KOPT-K1 (cell line): ENCODE results near the gene KLF2.
"Not testable (repeated sequence)": the region's sequence is repeated elsewhere in the genome, so short reads cannot be mapped to it uniquely, and the experiment has no call there.

Experiments used
- H3K27ac ChIP-seq: fragments of 200-600 bp; sonication (generic); 2 replicates; pipeline ENCODE4 v1.5.1; 2016; ENCODE audit warnings: antibody characterized with exemption, mild to moderate bottlenecking, low read depth, low read length; ENCODE audit not compliant: poor library complexity, severe bottlenecking
- H3K36me3 ChIP-seq: fragments of 200-600 bp; sonication (generic); 2 replicates; pipeline ENCODE4 v1.5.1; 2017; ENCODE audit warnings: antibody characterized with exemption, mild to moderate bottlenecking, low read length, moderate library complexity; ENCODE audit not compliant: insufficient read depth
- H3K9me3 ChIP-seq: fragments of 200-600 bp; sonication (generic); 2 replicates; pipeline ENCODE4 v1.5.1; 2017; ENCODE audit warnings: antibody characterized with exemption, low read length, mild to moderate bottlenecking; ENCODE audit not compliant: insufficient read depth, poor library complexity, severe bottlenecking

The KLF2 gene

DNA sequence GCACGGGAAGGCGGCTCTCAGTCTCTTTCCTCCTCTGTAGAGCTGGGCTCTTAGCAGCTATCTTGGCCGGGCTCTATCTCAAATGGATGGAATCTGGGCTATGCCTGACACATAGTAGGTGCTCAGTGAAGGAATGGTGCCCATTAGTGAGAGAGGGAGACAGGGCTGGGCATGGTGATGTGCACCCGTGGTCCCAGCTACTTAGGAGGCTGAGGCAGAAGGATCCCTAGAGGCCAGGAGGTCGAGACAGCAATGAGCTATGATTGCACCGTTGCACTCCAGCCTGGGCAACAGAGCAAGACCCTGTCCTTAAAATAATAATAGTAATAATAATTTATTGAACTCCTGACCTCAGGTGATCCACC is 14.7 kb downstream of the KLF2 start:
- Histone ChIP-seq H3K27ac (peak overlapping the region; percentile 34), H3K36me3 (no peaks in the 10 kb centered on the region), H3K9me3 (no peaks in the 10 kb centered on the region)

DNA sequence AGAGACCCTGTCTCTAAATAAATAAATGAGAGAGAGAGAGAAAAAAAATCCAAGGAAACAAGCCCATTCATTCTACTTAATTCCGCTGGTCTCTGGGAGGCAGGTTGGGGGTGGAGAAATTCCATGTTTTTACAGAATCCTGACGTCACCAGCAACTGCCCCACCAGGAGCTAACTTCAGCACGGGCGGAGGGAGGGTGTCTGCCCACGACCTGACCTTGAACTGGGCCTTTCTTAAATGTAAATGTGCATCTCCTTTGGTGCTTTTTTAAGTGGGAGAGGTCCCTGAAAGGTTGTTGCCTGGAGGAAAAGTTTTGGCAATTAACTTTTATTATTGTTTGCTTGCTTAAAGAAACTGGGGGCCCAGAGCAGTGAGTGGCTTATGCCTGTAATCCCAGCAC is 15.5 kb downstream of the KLF2 start:
- Histone ChIP-seq H3K27ac (no peak overlapping the region), H3K36me3 (no peaks in the 10 kb centered on the region), H3K9me3 (no peaks in the 10 kb centered on the region)

DNA sequence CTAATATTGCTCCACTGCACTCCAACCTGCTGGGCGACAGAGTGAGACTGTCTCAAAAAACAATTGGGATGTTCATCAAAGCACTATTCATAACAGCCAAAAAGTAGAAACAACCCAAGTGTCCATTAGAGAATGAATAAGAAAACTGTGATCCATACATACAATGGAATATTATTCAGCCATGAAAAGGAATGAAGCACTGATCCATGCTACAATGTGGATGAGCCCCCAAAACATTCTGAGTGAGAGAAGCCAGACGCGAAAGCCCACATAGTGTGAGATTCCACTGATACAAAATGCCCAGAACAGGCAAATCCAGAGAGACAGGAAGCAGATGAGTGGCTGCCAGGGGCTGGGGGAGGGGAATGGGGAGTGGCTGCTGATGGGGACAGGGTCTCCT is 16.0 kb downstream of the KLF2 start:
- H3K36me3 ChIP-seq, result no peaks in the 10 kb centered on the region
- no peaks in the 10 kb centered on the region for H3K9me3 ChIP-seq

DNA sequence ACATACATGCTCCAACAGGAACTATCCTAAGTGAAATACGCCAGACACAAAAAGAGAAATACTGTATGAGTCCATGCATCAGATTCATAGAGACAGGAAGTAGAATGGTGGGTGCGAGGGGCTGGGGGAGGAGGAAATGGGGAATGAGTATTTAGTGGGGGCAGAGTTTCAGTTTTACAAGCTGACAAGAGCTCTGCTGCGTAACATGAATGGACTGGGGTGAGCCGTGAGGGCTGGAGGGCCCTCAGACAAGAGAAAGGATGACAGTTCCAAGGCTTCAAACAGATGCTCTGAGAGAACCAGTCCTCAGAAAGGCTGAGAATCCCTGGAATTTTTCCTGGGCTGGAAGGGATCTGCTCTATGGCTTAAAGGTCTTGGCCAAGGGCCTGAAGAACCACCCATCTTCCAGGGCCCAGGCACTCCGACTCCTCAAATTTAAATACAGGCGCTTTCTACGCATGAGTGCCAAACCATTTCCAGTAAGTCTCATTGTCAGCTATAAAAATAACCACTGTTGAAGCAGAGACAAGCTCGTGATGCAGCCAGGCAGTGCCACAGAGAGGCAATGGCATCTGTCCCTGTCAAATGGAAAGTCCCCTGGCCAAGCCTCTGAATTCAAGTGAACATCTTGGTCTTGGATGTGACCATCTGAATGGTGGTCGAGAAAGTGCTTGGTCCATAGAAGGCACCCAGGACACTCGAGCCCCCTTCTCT is 17.5 kb downstream of the KLF2 start:
- H3K9me3 ChIP-seq, result no peaks in the 10 kb centered on the region
- peak overlapping the region; percentile 51 for H3K27ac ChIP-seq
- no peaks in the 10 kb centered on the region for H3K36me3 ChIP-seq

More for the DNA sequence above, 16.0 kb downstream of the KLF2 start:
- H3K27ac ChIP-seq, result no peak overlapping the region

DNA sequence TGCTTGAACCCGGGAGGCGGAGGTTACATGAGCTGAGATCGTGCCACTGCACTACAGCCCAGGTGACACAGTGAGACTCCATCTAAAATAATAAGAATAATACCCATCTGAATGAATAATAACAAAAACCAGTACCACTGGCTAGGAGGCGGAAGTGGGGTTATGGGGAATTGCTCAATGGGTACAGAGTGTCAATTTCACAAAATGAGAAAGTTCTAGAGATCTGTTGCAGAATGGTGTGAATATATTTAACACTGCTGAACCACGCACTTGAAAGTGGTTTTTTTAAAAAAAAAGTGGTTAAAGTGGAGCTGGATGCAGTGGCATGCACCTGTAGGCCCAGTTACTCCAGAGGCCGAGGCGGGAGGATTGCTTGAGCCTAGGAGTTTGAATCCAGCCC is 18.5 kb downstream of the KLF2 start:
- Histone ChIP-seq H3K9me3 (no peaks in the 10 kb centered on the region), H3K27ac (no peak overlapping the region), H3K36me3 (no peaks in the 10 kb centered on the region)

DNA sequence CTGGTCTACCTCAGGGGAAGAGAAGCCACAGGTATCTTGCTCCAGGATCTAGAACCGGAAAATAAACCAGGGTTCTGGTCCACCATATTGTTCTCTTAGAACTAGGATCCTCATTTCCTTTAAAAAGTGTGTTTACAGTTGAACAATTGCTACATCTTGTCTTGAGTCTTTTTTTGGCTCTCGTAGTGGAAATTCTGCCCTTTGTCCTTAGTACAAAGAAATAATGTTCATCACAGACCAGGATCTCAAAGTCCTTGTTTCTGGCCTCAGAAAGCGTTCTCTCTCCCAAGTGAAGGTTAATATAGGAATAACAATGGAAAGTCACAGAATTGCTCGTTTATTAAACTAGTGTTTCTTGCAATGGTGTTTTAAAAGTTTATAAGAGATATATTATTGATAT is 20.8 kb downstream of the KLF2 start:
- no peaks in the 10 kb centered on the region for H3K9me3 ChIP-seq
- no peaks in the 10 kb centered on the region for H3K36me3 ChIP-seq
- H3K27ac ChIP-seq, result no peak overlapping the region

DNA sequence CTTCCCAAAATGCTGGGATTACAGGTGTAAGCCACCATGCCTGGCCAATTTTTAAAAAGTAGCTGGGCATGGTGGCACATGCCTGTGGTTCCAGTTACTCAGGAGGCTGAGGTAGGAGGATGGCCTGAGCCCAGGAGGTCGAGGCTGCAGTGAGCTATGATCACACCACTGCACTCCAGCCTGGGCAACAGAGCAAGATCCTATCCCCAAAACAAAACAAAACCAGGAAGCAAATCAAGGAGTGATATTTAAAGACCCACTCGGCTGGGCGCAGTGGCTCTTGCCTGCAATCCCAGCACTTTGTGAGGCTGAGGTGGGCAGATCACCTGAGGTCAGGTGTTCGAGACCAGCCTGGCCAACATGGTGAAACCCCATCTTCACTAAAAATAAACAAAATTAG is 22.5 kb downstream of the KLF2 start:
- not testable (repeated sequence) for H3K36me3 ChIP-seq, H3K9me3 ChIP-seq, H3K27ac ChIP-seq

DNA sequence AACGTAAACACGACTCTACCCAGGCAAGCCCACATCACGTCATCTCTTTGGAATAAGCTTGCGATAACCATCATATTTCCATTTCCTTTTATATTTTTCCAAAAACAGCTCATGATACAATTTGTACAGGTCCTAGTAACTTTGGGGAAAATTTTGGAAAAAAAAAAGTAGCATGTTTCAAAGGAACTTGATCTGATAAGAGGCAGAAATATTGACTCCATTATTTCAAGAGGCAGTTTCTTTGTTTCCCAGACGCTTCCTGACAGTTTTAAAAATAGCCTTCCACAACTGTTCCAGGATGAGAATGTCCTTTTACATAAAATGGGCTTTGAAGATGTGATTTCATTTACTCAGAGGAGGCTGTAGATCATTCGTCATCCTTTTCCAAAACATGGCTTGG is 23.1 kb downstream of the KLF2 start:
- no peak overlapping the region for H3K27ac ChIP-seq
- no peaks in the 10 kb centered on the region for H3K36me3 ChIP-seq
- no peaks in the 10 kb centered on the region for H3K9me3 ChIP-seq

DNA sequence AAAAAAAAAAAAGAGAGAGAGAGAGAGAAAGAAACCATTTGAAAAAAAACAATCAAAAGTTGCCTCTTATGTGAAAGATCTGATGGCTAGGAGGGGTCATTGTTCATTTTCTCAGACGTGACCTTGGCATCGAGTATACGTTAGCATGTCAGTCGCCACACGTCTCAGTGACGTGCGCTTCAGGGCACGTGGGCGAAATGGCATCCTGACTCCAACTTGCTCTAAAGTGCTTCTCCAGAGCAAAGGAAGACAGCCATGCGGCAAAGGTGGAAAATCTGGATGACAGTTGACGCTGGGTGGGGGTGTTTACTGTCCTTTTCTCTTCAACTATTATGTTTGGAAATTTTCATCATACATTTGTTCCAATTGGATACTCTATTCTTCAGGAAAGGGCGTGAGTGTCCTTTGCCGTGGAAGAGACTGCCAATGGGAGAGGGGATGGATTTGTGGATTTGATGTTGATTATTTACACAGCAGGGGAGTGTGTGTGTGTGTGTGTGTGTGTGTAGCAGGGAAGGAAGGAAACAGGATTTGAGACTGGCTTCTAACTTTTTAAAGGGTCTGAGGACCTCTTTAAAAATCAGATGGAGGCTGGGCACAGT is 25.0 kb downstream of the KLF2 start:
- no peaks in the 10 kb centered on the region for H3K9me3 ChIP-seq
- peaks cover 7% of the 10 kb centered on the region; the same call in 1 of the 2 replicates for H3K36me3 ChIP-seq
- H3K27ac ChIP-seq, result no peak overlapping the region

DNA sequence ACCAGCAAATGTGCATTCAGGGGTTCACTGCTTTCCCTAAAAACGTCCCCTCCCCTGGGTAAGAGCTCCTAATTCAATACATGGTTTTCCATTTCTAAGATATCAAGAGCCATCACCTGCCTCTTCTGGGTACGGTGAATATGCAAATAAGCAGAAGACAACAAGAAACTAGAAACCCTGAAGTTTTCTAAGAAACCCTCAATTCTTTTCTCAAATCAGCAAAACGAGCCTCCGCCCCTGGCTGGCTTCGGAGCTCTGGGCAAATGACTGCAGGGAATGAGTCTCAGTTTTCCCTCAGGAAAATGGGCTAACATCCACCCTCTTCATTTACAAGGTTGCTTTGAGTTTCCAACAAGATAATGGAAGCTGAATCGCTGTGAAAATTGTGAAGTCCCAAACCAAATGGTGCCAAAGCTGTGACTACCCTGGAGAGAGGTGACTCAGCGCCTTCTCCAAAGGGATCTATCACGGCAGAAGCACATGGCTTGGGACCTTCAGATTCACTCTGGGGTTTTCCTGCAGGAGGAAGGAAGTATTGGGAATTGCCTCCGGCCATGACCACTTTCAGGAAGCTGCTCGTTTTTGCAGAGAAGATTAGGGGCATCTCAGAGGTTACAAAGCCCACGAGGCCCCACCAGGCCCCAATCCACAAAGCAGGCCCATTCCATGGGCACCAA is 26.6 kb downstream of the KLF2 start:
- H3K36me3 ChIP-seq, result peaks cover 7% of the 10 kb centered on the region; the same call in 1 of the 2 replicates
- no peak overlapping the region for H3K27ac ChIP-seq
- H3K9me3 ChIP-seq, result no peaks in the 10 kb centered on the region

DNA sequence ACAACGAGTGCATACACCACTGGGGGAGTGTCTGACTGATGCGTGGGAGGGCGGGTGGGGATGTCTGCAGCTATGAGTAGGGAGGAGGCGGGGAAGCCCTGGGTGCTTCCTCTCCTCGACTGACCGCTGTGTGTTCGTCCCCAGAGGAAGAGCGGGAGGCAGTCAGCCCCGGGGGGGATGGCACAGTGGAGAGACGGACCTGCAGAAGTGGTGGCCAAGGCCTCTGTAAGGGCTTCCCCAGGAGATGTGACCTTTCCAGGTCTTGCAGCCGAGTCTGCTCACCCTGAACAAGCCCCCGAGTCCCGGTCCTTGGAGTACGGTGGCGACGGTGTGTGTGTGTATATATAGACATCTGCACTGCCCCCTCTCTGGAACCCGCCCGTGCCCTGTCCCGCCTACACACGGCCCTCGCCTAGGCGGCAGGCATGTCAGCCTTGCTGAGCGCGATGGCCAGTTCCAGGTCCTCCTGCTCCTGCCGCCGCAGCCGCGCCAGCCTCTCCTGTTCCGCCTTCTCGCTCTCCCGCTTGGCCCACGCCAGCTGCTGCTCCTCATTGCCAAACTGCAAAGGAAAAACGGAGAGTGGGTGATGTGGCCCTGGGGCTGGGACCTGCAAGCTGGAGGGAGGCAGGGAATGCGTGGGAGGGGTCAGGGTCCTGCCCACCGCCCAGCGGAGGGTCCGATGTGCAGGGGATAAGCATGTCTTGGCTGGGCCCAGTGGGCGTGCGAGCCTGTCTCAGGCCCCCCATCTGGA is 30.8 kb downstream of the KLF2 start:
- Histone ChIP-seq H3K27ac (no peak overlapping the region), H3K36me3 (peaks cover 7% of the 10 kb centered on the region; the same call in 1 of the 2 replicates), H3K9me3 (no peaks in the 10 kb centered on the region)

DNA sequence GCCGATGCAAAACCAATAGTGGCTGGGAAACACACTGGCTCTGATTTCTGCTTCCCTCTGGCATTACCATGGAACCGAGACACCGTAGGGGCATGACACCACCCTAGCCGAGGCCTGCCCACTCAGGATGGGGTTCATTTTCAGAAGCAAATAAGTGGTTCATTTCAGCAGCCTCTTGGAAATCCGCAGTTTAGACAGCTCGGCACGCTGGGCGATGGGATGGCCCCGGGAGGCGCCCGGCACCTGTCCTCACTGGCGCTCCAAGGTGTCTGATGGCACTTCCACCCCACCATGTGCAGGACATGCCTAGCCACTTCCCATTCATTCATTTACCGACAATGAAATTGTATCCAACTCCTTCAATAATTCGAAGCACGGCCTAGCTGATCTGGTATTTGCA is 33.8 kb downstream of the KLF2 start:
- Histone ChIP-seq H3K36me3 (peaks cover 14% of the 10 kb centered on the region), H3K27ac (no peak overlapping the region), H3K9me3 (no peaks in the 10 kb centered on the region)

DNA sequence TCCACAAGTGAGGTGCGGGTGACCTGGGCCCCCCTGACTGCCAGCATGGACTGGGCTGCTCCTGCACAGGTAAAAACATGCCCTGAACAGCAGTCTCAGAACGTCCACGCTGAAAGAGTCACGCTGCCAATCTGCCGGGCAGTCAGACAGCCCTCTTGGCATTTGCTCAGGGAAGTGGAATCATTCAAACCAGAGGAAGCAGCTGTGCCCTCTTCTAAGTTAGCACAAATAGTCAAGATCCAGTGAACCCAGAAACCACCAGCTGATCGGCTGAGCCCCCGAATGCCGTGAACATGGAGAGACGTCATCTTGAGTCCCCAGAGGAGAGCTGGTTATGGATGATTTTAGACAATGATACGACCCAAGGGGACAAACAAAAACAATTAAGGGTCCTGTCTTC is 34.4 kb downstream of the KLF2 start:
- Histone ChIP-seq H3K27ac (no peak overlapping the region), H3K36me3 (peaks cover 13% of the 10 kb centered on the region), H3K9me3 (no peaks in the 10 kb centered on the region)

DNA sequence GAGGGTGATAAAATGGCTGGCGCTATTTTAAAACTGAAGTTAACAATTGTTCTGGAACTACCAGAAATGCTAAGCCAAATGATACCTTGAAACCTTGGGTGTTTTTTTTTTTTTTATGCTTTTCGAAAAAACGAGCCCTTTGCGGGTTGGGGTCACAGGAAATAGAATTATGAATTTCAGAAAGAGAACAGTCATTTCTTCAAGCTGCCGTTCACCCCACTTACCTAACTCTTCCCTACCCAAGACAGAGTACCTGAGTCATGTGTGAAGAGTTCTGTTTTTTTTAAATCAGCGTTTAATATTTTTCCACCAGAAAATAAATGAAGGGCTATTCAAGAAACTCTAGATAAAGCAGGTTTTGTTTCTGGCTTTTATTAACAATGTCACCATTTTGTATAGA is 35.3 kb downstream of the KLF2 start:
- Histone ChIP-seq H3K9me3 (no peaks in the 10 kb centered on the region), H3K36me3 (peaks cover 7% of the 10 kb centered on the region), H3K27ac (no peak overlapping the region)

DNA sequence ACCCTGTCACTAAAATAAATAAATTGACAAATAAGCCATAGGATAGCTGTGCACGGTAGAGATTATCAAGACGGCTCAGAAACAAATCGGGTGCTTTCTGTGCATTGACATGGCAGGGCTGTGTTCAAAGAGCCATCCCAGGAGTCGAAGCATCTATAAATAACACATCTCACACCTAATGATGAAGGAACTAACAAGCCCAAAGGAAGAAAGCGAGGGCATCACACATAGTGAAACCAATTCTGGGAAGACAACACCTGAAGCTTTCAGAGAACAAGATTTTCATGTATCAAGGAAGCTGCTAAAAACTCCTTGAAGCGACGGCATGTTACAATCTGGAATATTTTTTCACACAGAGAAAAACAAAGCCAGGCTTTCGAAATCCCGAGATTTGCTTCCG is 36.1 kb downstream of the KLF2 start:
- no peak overlapping the region for H3K27ac ChIP-seq
- H3K36me3 ChIP-seq, result peaks cover 7% of the 10 kb centered on the region
- H3K9me3 ChIP-seq, result no peaks in the 10 kb centered on the region
